ENCODE measurements around the gene MAGEA2B.
"Not testable (repeated sequence)": the region's sequence is repeated elsewhere in the genome, so short reads cannot be mapped to it uniquely, and the experiment has no call there.

MAGEA2B gene

GRCh38 chrX:152758918-152759317 lies 44.5 kb downstream of the MAGEA2B start, which contains the start of gene CSAG3:
Gene CSAG3, plus strand, starts transcription at chrX:152759218.
- DNase-seq (ENCODE audit: low spot score): not testable (repeated sequence)

- DNase-seq (ENCODE audit: low spot score): not testable (repeated sequence)
Observed at GRCh38 chrX:152759544-152759943, 45.1 kb downstream of the MAGEA2B start.

GRCh38 chrX:152761582-152761981 lies 47.2 kb downstream of the MAGEA2B start:
- not testable (repeated sequence) for DNase-seq (ENCODE audit: low spot score)

- not testable (repeated sequence) for DNase-seq (ENCODE audit: low spot score)
Observed at GRCh38 chrX:152766562-152766961, 52.1 kb downstream of the MAGEA2B start.
